HEK293 (cell line): ENCODE data around the gene NUDT8.
A peak's percentile ranks its signal among the peaks of the same experiment; 100 is the strongest.

ENCODE experiments used
- CTCF ChIP-seq: fragments of 450-650 bp; formaldehyde crosslinking; IDR thresholded peaks from 2 replicates; pipeline ENCODE4 v1.5.1; 2016; ENCODE audit warnings: missing biosample characterization, missing genetic modification characterization
- INSM2 ChIP-seq: fragments of 450-650 bp; formaldehyde crosslinking; IDR thresholded peaks from 2 replicates; pipeline ENCODE4 v1.5.1; 2016; ENCODE audit warnings: missing biosample characterization, missing genetic modification characterization
- ZNF660 ChIP-seq: fragments of 450-650 bp; IDR thresholded peaks from 2 replicates; pipeline ENCODE4 v1.5.1; 2018; ENCODE audit warnings: missing biosample characterization, mild to moderate bottlenecking, missing genetic modification characterization
- TF ChIP-seq, protein P1 (sequence below): fragments of 450-650 bp; formaldehyde crosslinking; IDR thresholded peaks from 2 replicates; pipeline ENCODE4 v1.5.1; 2016; ENCODE audit warnings: missing biosample characterization, missing genetic modification characterization

DNA sequence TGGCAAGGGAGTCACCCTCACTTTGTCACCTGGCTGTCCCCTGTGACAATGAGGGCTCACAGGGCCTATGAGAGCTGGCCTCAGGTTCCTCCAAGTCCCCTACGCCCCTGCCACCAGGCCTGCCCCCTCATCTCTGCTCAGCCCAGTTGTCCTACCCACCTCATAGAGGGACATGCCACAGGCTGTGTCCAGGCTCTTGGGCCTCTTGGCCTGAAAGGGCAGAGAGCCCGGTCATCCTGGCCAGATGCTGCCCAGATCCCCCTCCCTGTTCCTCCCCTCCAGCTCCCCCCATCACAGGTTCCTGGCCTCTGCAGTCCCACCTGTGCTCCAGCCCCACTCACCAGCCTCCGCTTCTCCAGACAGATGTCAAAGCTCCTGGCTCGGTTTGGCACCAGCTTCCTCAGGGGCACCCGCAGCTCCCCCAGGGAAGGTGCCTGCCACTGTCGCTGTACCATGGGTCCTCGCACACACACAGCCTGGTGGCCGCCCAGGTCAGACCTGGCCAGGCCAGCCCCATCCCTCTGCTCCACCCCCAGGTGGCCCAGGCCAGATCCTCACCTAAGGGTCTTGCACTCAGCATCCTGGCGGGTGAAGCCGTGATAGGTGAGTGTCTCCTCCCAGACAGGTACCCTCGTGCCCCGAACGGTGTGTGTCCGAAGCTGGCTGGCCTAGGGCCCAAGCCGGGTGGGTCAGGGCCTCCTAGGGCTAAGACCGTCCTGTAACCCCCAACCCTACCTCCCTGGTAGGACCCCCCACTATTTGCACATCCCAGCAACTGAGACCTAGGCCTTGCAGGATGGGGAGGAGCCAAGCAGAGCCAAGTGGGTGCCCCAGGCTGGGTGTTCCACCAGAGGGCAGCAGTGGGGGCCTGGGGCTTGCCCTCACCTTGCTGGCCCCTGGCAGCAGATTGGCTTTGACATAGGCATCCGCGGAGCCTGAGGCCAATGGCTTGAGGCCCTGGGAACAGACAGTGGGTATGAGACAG lies 14.7 kb downstream of the NUDT8 start:
- peak; percentile 65 for TF ChIP-seq CTCF (tag by site-specific recombination)
- no peak for TF ChIP-seq ZNF660 (tag by site-specific recombination)
- no peak for TF ChIP-seq INSM2 (tag by site-specific recombination)
- TF ChIP-seq, protein P1, sequence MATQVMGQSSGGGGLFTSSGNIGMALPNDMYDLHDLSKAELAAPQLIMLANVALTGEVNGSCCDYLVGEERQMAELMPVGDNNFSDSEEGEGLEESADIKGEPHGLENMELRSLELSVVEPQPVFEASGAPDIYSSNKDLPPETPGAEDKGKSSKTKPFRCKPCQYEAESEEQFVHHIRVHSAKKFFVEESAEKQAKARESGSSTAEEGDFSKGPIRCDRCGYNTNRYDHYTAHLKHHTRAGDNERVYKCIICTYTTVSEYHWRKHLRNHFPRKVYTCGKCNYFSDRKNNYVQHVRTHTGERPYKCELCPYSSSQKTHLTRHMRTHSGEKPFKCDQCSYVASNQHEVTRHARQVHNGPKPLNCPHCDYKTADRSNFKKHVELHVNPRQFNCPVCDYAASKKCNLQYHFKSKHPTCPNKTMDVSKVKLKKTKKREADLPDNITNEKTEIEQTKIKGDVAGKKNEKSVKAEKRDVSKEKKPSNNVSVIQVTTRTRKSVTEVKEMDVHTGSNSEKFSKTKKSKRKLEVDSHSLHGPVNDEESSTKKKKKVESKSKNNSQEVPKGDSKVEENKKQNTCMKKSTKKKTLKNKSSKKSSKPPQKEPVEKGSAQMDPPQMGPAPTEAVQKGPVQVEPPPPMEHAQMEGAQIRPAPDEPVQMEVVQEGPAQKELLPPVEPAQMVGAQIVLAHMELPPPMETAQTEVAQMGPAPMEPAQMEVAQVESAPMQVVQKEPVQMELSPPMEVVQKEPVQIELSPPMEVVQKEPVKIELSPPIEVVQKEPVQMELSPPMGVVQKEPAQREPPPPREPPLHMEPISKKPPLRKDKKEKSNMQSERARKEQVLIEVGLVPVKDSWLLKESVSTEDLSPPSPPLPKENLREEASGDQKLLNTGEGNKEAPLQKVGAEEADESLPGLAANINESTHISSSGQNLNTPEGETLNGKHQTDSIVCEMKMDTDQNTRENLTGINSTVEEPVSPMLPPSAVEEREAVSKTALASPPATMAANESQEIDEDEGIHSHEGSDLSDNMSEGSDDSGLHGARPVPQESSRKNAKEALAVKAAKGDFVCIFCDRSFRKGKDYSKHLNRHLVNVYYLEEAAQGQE, result no peak
